HL-60 (cell line): Measurements from ENCODE around the gene RUNX1.

Experiments used
- CTCF ChIP-seq: IDR thresholded peaks from one replicate; pipeline ENCODE4 v1.5.1; 2011; ENCODE audit warnings: low read length, control low read depth, inconsistent platforms; ENCODE audit not compliant: insufficient read depth
- GABPA ChIP-seq: IDR thresholded peaks from 2 replicates; pipeline ENCODE4 v1.6.1; 2012; ENCODE audit warnings: low read depth
- POLR2AphosphoS5 ChIP-seq: IDR thresholded peaks from 2 replicates; pipeline ENCODE4 v1.6.1; 2012; ENCODE audit warnings: low read depth
- REST ChIP-seq: IDR thresholded peaks from 2 replicates; pipeline ENCODE4 v1.6.1; 2012; ENCODE audit warnings: low read depth; ENCODE audit not compliant: insufficient replicate concordance
- SPI1 ChIP-seq: IDR thresholded peaks from 2 replicates; pipeline ENCODE4 v1.6.1; 2012; ENCODE audit warnings: low read depth, mild to moderate bottlenecking, borderline replicate concordance

- TF ChIP-seq CTCF, result no peak
- no peak for TF ChIP-seq POLR2AphosphoS5
- no peak for TF ChIP-seq REST
- no peak for TF ChIP-seq GABPA
- no peak for TF ChIP-seq SPI1
Measured at GRCh38 chr21:34744801-34745200, 304.3 kb downstream of the RUNX1 start.
